C4-2B (cell line): ENCODE data around the gene RPGRIP1.

ENCODE experiments used
- ZFX ChIP-seq: fragments of 450-650 bp; IDR thresholded peaks from 2 replicates; pipeline ENCODE4 v1.6.1; 2017
- TF ChIP-seq, protein P1 (sequence below): fragments of 450-650 bp; conservative IDR thresholded peaks from 2 replicates; pipeline ENCODE4 v1.5.1; 2017; ENCODE audit warnings: mild to moderate bottlenecking

DNA sequence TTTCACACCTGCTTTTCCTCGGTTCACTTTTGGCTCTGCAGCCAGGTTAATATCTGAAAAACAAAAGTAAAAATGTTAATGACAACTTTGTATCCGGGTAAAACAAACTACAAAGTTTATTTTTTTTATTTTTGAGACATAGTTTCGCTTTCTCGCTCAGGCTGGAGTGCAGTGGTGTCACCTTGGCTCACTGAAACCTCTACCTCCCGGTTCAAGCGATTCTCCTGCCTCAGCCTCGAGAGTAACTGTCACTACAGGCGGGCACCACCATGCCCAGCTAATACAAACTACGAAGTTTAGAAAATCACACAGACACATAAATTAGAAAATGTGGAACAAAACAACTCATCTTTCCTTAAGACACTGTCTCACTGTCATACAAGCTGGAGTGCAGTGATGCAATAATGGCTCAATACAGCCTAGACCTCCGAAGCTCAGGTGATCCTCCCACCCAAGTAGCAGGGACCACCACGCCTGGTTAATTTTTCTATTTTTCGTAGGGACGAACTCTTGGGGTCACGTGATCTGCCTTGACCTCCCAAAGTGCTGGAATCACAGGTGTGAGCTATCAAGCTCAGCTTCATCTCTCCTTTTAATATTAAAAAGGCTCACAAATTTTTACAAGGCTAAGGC is 48.7 kb upstream of the RPGRIP1 start:
- TF ChIP-seq, protein P1, sequence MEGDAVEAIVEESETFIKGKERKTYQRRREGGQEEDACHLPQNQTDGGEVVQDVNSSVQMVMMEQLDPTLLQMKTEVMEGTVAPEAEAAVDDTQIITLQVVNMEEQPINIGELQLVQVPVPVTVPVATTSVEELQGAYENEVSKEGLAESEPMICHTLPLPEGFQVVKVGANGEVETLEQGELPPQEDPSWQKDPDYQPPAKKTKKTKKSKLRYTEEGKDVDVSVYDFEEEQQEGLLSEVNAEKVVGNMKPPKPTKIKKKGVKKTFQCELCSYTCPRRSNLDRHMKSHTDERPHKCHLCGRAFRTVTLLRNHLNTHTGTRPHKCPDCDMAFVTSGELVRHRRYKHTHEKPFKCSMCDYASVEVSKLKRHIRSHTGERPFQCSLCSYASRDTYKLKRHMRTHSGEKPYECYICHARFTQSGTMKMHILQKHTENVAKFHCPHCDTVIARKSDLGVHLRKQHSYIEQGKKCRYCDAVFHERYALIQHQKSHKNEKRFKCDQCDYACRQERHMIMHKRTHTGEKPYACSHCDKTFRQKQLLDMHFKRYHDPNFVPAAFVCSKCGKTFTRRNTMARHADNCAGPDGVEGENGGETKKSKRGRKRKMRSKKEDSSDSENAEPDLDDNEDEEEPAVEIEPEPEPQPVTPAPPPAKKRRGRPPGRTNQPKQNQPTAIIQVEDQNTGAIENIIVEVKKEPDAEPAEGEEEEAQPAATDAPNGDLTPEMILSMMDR: no peak
- TF ChIP-seq ZFX: no peak
